Measurements from ENCODE around the gene GRID2. TPM values are rescaled to one million over a fixed set of nuclear protein-coding genes. Genes with fewer than 3 reads are reported as not detected.
A peak's percentile ranks its signal among the peaks of the same experiment; 100 is the strongest.

The GRID2 gene
- total and polyA plus RNA-seq, 8 donors = 6.4 TPM; not detected in 7

DNA sequence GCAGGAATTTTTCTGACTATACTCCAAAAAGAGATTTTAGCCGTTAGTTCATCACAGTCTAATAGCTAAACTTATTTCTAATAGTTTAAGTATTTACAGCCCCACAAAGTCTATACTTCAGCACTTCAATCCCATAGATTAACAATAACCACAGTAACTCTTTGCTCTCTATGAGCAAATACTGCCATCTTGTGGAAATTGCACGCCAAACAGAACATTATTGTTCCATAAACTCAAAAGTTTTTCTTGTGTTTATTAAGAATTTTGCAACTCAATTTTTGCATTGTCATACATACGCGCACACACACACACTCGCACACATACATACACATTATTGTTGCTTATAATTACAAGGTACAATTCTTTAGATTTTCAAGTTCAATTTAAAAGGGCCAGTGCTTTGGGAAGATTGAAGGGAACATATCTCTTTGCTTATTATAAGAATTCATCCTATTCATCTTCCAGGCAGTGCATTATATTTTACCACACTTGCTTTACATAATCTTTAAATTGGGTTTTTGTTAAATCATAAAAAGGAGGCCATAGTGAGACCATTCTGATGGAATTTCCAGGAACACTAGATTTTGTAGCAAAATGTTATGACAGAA, 1461.0 kb downstream of the GRID2 start:
- Histone ChIP-seq H3K9me3 (no peaks in the 10 kb centered on the region), H3K36me3 (no peaks in the 10 kb centered on the region), H3K27me3 (no peaks in the 10 kb centered on the region), H3K4me3 (no peak overlapping the region), H3K27ac (no peak overlapping the region), H3K4me1 (no peaks in the 10 kb centered on the region)
- DNase-seq = peak in 1 of 2 donors; percentile 72
- TF ChIP-seq POLR2A (IDR thresholded peaks at IDR 0.05) (no peak), EP300 (IDR thresholded peaks at IDR 0.05) (no peak)
- TF ChIP-seq, protein P1, sequence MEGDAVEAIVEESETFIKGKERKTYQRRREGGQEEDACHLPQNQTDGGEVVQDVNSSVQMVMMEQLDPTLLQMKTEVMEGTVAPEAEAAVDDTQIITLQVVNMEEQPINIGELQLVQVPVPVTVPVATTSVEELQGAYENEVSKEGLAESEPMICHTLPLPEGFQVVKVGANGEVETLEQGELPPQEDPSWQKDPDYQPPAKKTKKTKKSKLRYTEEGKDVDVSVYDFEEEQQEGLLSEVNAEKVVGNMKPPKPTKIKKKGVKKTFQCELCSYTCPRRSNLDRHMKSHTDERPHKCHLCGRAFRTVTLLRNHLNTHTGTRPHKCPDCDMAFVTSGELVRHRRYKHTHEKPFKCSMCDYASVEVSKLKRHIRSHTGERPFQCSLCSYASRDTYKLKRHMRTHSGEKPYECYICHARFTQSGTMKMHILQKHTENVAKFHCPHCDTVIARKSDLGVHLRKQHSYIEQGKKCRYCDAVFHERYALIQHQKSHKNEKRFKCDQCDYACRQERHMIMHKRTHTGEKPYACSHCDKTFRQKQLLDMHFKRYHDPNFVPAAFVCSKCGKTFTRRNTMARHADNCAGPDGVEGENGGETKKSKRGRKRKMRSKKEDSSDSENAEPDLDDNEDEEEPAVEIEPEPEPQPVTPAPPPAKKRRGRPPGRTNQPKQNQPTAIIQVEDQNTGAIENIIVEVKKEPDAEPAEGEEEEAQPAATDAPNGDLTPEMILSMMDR (IDR thresholded peaks at IDR 0.05) = peak in 4 of 7 experiments; percentile 26 to 64 (median 62)
- 1 to 5% (median 4%) methylated on average over 5 of the region's 5 CpGs for WGBS, 5 donors
- intact Hi-C loops (cut with DNase I; ENCODE audit: low total_unique reads) = no loop called here

- 51 to 68% (median 56%) methylated on average over 4 to 5 of the region's 5 CpGs for WGBS, 5 donors
- no peak for DNase-seq
- intact Hi-C loops (cut with DNase I; ENCODE audit: low total_unique reads) = no loop called here
- no peak for TF ChIP-seq EP300 (IDR thresholded peaks at IDR 0.05)
- TF ChIP-seq, protein P1 (IDR thresholded peaks at IDR 0.05) = no peak
- no peak for TF ChIP-seq POLR2A (IDR thresholded peaks at IDR 0.05)
- TF ChIP-seq POLR2AphosphoS5 (IDR thresholded peaks at IDR 0.05) = no peak
- H3K36me3 ChIP-seq = no peaks in the 10 kb centered on the region
- H3K4me3 ChIP-seq = no peak overlapping the region
- H3K9me3 ChIP-seq = no peaks in the 10 kb centered on the region
- H3K27me3 ChIP-seq = no peaks in the 10 kb centered on the region
- H3K4me1 ChIP-seq = peaks cover 0 to 7% (median 2%) of the 10 kb centered on the region in 4 donors
- H3K27ac ChIP-seq = no peak overlapping the region
Observed at GRCh38 chr4:93767917-93768316, 1464.2 kb downstream of the GRID2 start.

- Histone ChIP-seq H3K9me3 (no peaks in the 10 kb centered on the region), H3K4me3 (no peak overlapping the region), H3K36me3 (no peaks in the 10 kb centered on the region), H3K4me1 (peaks cover 0 to 7% (median 2%) of the 10 kb centered on the region in 4 donors), H3K27ac (no peak overlapping the region), H3K27me3 (no peaks in the 10 kb centered on the region)
- TF ChIP-seq, protein P1 (IDR thresholded peaks at IDR 0.05) = no peak
- DNase-seq = no peak
- 59 to 91% (median 89%) methylated on average over 1 of the region's 1 CpG for WGBS, 5 donors
- intact Hi-C loops (cut with DNase I; ENCODE audit: low total_unique reads) = no loop called here
Observed at GRCh38 chr4:93770201-93770600, 1466.4 kb downstream of the GRID2 start.

- intact Hi-C loops (cut with DNase I; ENCODE audit: low total_unique reads) = no loop called here
- Histone ChIP-seq H3K4me3 (peak overlapping the region in 2 of 4 donors; percentile 15 to 20), H3K36me3 (no peaks in the 10 kb centered on the region), H3K9me3 (no peaks in the 10 kb centered on the region), H3K27me3 (no peaks in the 10 kb centered on the region), H3K27ac (no peak overlapping the region), H3K4me1 (peaks cover 0 to 7% (median 2%) of the 10 kb centered on the region in 4 donors)
- peak in 1 of 2 donors; percentile 15 for DNase-seq
- TF ChIP-seq, protein P1 (IDR thresholded peaks at IDR 0.05) = no peak
- no peak for TF ChIP-seq POLR2AphosphoS5 (IDR thresholded peaks at IDR 0.05)
- TF ChIP-seq EP300 (IDR thresholded peaks at IDR 0.05) = no peak
- WGBS, 5 donors = 23 to 41% (median 36%) methylated on average over 8 of the region's 8 CpGs
Observed at GRCh38 chr4:93771640-93772411, 1468.1 kb downstream of the GRID2 start.

Data from stomach (tissue), 9 donors.